NOMO-1 (cell line): ENCODE measurements around the gene FBXO42.

Experiments
- DNase-seq, 2 experiments: peaks; one replicate each; lab custom pipeline; 2025; ENCODE audit not compliant: unreplicated experiment in 2 of 2; lab: John Stamatoyannopoulos, UW

Gene FBXO42

DNA sequence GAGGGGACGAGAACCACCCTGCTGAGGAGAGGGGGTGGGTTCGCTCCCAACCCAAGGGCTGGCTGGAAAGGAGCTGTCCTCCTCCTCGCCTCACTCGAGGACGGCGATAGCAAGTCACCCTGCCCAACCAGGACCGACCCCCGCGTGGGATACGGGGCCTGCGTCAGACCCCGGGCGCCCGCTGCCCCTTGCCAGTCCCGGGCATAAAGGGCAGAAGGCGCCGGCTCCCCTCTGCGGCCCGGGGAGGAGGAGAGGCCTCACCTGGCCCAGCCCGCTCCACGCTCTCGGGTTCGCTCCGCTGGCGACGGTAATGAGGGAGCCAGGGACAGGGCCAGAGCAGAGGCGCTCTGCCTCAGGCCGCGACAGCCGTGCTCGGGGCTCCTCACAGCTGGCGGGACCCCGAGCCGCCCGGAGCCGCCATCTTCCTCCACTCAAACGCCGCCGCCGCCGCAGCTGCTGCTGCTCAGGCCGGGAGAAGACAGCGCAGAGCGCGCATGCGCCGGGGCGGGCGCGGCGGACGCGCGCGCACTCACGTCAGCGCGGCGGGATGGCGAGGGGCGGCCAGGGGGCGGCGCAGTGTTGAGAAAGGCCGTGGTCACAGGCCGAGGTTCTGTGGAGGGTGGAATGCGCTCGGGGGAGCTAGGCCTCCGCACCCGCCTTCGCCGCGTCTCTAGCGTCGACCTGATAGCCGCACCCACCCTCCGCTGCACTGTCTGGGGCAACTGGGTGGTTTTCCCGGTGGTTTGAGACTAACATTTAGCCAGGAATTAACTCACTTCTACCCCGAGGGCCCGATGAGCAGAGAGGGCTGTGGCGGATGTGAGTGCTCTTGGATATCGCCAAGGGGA lies at the start of gene FBXO42:
FBXO42 (minus strand) TSS at position 487 of the 848 bp plus-strand sequence. CDS start 37,062 bp downstream, outside the sequence.
- peak; percentile 89 to 93 for DNase-seq

DNA sequence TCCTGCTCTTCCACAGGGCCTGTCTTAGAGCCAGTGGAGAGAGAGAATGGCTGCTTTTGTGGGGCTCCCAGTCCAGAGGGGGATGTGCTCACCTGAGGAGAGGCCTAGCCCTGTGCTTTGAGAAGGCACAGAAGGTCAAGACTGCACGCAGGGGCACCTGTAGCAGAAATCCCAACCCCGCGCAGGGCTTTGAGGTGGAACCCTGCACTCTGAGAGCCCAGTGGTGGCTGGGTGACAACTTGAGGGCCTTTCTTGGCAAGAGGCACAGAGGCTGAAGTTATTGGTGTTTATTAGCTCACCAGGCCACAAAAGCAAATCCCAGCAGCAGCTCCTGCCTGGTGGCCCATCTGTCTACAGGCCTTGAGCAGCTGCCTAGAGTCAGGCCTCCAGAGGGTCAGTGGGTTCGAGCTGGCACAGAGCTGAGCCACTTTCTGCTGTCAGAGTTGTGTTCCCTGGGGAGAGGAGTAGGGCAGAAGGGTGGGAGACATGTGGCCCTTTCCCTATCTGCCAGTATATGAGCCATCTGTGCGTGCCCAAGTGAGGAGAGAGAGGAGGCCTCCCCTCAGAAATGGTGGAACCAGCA lies 46.2 kb upstream of the FBXO42 start:
- DNase-seq, result no peak

DNA sequence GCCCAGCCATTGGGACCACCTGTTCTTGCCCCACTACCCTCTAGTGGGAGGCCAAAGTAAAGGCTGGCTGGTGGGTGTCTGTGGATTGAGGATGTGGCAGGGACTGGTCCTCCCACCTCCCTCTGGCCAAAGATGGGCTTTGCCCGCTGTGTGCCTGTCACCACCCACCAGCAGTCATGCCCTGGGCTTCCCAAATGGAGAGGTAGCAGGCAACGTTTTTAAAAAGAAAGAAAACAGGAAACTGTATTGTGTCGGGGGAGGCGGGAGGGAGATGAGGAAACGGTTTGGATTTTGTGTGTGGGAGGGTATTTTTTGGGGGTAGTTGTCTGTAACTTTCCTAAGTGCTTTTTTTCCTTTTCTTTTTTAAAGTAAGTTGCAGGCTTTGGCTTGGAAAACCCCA lies 44.8 kb upstream of the FBXO42 start:
- no peak for DNase-seq

DNA sequence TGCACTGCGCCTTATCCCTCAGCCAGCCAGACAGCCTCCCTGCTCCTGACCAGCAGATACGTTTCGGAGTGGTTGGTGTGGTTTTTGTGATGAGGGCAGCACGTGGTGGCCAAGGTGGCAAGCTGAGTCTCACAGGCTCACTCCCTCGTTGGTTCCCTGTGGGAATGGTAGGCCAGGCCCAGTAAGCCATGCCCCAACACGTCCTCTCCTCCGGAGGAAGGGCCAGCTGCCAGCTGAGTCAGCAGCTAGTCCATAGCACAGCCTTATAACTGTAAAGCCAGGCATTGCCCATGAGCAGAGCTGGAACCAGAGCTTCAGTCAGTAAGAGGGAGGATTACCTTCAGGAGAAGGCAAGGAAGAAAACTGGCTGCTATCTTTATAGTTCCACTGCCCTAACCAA lies 44.3 kb upstream of the FBXO42 start:
- no peak for DNase-seq

DNA sequence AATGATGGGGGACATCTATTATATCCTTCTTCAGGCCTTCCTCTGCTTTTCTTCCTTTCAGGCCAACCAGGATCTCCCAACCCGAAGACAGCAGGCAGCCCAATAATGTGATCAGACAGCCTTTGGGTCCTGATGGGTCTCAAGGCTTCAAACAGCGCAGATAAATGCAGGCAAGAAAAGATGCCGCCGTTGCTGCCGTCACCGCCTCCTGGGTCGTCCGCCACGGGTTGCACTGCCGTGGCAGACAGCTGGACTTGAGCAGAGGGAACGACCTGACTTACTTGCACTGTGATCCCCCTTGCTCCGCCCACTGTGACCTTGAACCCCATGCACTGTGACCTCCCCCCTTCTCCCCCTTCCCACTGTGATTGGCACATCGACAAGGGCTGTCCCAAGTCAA lies 42.7 kb upstream of the FBXO42 start:
- no peak for DNase-seq

DNA sequence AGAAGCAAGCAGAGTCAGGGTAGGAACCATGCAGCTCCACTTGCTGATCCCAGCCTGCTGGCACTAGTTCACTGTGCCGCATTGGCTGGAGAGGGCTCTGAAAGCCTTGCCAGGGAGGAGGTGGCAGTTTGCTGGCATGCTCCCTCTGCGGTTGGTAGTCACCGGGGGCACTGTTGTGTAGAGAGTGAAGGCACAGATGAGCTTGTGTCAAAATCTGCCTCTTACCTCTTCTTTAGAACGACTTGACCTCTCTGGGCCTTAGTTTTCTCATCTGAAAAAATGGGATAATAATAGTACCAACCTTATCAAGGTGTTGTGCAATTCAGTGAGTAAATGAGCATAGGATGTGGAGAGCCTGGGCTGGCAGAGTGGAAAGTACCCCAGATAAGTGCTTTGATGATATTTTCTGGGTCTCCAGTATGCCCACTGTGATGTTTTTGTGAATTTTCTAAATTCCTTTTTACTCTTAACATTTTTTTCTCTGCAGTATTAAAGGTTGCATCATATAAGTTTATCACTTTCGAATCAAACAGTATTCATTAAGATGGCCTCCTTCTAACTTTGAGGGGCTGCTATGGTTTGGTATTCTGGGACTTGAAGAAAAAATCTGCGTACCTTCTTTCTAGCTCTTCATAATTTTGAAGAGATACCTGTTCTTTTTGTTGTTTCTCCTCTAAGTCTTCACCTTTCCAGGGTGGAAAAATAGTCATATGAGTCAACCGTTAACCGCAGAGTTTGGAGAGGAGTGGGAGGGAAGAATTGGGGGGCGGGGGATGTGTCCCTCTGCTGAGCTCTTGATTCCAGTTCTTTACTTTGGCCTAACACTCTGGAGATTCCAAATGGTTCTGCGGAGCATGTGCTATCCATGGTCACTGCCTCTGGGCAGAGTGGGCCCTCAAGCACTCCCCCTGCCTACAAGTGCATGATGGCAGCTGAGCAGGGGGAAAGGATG lies 41.6 kb upstream of the FBXO42 start:
- no peak for DNase-seq

DNA sequence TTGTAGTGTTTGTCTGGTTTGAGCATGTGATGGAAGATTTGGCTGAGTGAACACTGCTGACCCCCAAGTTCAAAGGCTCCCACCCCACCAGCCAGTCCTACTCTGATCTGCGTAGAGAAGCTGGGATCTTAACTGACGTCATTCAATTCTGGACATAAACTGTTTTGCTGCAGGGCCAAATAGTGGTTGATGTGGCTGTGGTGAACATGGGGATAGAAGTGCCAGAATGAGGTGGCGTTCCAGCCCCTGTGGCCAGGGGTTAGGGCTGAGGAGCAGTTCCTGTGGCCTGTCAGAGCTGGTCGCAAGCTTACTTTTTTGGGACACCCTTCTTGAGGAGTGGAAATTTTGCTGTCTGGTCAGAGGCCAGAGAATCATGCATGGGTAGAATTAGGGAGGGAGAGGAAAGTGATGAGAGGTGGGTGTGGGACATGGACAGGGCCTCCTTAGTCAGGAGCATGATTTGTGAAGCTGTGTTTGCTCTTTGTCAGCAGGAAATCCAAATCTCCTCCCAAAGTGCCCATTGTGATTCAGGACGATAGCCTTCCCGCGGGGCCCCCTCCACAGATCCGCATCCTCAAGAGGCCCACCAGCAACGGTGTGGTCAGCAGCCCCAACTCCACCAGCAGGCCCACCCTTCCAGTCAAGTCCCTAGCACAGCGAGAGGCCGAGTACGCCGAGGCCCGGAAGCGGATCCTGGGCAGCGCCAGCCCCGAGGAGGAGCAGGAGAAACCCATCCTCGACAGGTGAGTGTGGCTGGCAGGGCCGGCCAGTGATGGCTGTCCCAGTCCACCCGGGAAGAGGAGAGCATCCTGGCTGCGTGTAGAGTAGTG lies 40.7 kb upstream of the FBXO42 start:
- no peak for DNase-seq

DNA sequence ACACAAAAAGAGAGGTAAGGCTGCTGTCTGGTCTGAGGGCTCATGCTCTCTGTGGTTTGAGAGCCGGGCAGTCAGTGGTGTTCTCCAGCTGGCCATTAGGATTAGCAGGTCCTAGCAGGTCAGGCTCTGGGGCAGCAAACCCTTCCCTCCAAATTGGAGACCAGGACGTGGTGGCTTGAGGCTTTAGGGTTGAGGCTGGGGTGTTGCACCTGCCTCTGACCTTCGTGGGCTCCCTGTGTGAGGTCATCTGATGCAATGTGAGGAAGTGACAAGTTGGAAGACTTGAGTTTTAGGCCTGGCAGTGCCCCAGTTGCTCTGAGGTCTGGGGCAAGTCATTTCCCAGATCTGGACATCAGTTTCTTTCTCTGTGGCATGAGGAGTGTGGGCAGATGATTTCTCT lies 39.1 kb upstream of the FBXO42 start:
- peak in 1 of 2 experiments; percentile 4 for DNase-seq

DNA sequence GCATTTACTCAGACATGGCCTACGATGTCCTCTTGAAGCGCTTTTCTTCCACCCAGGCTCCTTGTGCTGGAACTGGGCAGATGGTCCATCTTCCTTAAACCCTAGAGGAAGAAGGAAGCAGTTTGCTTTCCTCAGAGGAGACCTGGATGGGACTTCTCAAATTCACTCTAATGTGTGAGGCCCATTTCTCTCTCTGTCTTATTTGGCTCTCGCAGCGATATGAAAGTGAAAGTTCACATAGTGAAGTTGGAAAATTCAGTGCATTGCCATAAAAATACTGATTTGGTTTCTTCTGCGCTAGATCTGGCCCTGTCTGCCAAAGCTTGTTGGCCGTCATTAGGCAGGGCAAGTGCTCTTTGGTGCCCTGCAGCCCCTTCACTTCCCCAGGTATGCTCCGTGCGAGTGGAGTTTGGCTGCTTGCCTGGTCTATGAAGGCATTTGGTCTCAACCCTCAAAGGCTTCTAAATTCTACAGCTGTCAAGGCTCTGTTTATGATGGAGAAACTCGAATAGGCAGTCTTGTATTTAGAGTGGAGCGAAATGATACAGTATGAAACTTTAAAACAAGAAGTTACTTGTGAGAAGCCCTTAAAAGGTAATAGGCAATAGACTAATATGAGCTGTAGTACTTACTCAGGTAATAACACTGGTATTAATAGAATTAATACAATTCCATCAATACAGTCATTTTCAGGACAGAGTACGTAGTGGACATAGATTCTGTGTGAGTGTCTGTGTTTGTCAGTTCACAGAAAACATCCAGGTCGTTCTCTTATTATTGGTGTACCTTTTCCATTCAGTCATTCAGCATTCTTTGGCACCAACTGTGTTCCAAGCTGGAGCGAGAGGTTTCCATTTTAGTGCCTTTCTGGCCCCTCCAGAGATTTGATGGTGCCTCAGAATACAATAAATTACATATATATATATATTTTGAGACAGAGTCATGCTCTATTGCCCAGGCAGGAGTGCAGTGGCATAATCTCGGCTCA lies 35.2 kb upstream of the FBXO42 start:
- peak in 1 of 2 experiments; percentile 42 for DNase-seq

DNA sequence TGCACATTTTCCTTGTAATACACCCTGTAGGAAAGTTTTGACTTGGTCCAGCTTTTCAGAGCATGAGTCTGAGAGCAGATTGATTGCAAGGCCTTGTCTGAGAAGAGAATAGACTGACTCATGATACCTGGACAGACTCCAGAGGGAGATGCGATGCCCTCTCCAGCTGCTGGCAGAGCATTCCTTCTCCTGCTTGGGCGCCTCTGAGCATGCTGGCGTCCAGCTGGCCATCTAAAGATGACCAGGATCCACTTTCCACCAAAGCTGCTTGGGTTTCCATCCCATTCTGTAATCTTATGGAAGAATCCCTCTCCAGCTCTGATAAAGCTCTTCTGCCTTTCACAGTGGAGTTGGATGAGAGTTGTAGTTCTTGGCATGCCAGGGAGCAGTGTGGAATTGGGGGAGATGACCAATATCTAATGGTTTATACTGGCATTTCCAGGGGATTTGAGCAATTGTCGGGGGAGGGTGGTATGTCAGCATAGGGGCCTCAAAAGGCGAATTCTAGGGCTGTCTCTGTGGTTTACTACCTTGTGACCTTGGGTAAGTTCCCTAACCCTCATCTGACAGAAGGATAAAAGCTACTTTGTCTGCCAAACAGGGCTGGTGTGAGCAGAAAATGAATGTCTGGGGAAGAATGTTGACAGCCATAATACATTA lies 34.3 kb upstream of the FBXO42 start:
- DNase-seq, result peak in 1 of 2 experiments; percentile 13

DNA sequence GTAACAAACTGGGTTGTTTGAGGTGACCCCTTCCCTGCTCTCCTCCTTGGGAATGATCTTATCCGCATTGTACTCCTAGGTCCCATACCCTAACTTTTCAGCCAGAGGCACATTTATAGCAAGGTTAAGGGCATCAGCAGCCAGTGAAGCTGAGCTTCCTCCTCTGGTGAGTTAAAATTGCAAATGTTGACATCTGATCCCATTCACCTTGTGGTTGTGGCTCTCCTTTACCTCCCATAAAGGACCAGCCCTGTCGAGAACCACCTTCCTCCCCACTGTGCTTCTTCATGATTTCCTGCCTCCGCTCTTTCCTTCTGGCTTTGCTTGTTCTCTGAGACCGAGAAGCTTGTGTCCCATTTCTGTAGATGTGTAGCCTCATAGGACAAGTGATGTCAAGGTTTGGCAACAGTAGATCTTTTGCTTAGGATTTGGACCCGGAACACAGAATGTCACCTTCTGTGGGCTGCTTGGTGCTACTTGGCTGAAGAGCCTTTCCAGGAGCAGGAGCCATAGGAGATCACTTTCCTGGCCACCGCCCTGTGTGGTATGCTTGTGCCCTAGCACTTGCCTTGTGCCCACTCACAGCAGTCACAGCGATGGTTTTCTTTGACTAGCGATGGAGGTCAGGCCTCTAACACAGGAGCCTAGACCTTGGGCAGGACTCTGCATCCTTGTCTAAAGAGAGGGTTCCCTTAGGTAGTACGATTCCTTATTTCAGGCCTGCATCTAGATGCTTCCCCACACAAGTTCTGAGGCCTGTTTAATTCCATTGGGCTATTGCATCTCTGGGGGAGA lies 33.6 kb upstream of the FBXO42 start:
- no peak for DNase-seq

DNA sequence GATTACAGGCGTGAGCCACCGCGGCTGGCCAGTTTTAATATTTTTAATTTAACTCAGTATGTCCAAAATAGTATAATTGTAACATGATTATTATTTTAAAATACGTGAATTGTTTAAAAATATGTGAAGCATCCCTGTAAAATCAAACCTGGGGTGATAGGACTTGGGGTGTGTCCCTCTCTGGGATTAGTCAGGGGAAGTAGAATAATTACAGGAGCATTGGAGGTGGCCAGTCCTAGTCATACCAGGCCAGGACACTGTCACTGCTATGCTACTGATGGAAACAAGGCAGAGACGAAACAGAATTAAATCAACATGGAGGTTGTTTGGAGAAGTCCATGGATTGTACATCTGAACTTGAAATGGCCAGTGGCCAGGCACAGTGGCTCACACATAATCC lies 31.6 kb upstream of the FBXO42 start:
- DNase-seq, result no peak

DNA sequence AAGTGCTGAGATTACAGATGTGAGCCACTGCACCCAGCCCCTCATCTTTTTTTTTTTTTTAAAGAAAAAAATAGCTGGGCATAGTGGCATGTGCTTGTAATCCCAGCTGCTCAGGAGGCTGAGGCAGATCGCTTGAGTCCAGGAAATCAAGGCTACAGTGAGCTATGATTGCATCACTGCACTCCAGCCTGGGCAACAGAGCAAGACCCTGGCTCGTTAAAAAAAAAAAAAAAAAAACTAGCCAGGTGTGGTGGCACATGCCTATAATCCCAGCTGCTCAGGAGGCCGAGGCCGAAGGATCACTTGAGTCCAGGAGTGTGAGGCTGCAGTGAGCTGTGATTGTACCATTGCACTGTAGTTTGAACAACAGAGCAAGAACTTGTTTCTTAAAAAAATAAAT lies 28.6 kb upstream of the FBXO42 start:
- DNase-seq, result no peak

DNA sequence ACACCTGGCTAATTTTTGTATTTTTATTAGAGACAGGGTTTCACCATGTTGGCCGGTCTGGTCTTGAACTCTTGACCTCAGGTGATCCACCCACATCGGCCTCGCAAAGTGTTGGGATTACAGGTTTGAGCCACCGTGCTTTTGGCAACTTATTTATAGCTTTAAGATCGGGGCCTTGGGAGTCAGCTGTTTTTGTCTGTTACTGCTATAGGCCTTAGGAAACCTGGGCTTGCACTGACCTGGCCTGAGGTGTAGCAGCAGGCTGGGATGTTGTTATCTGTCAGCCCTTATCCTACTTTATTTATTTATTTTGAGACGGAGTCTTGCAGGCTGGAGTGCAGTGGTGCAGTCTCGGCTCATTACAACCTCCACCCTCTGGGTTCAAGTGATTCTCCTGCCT lies 26.2 kb upstream of the FBXO42 start:
- no peak for DNase-seq

DNA sequence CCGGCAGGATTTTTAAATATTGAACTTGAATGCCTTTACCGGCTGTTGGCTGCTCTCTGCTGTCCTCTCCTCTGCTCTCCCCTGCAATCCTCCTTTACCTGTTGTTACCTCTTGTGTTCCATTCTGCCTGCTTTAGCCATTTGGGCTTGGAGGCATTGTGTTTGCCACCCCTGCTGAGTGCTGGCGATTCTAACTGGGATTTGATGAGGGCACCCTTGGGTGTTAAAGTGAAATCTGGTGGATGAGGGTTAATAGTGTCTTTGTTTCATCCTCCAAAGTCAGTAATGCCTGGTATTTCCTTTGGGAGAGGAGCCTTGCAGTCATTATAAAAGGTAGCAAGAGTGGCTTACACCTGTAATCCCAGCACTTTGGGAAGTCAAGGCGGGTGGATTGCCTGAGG lies 24.7 kb upstream of the FBXO42 start:
- no peak for DNase-seq

DNA sequence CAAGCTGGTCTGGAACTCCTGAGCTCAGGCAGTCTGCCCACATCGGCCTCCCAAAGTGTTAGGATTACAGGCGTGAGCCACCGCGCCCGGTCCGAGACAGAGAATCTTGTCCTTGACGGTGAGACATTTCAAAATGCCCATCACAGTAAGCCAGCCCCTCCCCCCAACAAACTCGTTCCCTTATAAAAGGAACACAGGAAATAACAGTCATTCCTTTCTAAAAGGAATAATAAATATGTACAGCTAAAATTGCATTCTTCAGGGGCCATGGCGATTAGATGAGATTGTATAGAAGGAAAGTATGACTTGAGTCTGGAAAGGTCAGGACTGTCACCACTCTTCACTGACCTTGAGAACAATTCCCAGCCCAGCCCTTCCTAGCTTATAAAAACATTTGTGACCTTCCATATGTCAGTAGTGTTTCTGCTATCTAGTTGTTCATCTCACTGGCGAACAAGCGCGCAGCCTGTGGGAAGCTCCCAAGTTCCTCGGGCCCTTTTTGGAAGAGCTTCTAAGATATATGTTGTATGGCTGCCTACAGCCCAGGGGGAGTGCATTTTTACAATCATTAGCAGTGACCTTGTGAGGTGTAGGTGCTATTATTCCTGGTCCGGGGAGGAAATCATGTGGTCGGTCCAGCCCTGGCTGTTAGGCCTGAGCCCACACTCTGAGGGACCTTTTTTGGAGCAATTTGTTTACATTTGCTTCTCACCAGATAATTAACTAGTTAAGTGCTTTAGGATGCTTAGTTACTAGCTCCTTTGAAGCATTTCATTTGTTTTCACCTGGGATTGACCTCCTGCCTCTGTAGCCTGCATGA lies 23.5 kb upstream of the FBXO42 start:
- no peak for DNase-seq

DNA sequence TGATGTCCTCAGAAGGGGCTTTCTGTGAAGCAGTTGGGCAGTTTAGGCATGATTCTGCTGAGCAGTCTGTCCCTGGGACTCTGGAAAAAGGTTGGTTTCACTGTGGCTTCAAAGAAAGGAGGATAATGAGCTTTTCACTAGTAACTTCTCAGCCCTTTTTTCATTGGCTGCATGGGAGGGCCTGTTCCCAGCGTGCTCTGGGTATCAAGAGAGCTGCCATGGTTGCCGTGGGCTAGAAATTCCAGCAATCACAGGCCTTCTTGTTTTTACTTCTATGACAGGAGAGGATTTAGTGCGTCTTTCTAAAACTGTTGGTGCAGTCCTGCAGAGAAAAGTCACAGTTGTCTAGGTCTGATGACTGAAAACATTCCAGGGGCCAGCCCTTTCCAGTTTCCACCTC lies 22.0 kb upstream of the FBXO42 start:
- DNase-seq, result no peak
